KOPT-K1 (cell line): ENCODE results near the gene USHBP1.

Source experiments
- H3K27ac ChIP-seq: fragments of 200-600 bp; sonication (generic); 2 replicates; pipeline ENCODE4 v1.5.1; 2016; ENCODE audit warnings: antibody characterized with exemption, mild to moderate bottlenecking, low read depth, low read length; ENCODE audit not compliant: poor library complexity, severe bottlenecking
- H3K36me3 ChIP-seq: fragments of 200-600 bp; sonication (generic); 2 replicates; pipeline ENCODE4 v1.5.1; 2017; ENCODE audit warnings: antibody characterized with exemption, mild to moderate bottlenecking, low read length, moderate library complexity; ENCODE audit not compliant: insufficient read depth
- H3K9me3 ChIP-seq: fragments of 200-600 bp; sonication (generic); 2 replicates; pipeline ENCODE4 v1.5.1; 2017; ENCODE audit warnings: antibody characterized with exemption, low read length, mild to moderate bottlenecking; ENCODE audit not compliant: insufficient read depth, poor library complexity, severe bottlenecking

The USHBP1 gene

DNA sequence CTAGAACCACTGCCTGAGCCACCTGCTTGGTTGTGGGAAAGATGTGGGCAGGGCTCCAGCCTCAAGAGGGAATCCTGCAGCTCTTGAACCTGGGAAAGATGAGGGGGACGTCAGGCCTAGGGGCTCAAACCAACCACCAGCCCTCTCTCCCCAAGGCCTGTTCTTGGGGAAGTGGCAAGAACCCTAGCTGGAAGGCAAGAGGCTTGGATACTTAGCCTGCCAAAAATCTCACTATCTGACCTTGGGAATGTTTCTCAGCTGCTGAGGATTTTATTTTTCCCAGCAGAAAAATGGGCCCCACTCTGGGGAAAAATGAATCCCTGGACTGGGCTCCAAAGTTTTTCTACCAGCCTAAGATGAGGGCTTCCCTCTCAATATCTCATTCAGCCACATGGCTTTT, 4.6 kb downstream of the USHBP1 start:
- H3K9me3 ChIP-seq, result no peaks in the 10 kb centered on the region
- no peak overlapping the region for H3K27ac ChIP-seq
- H3K36me3 ChIP-seq, result no peaks in the 10 kb centered on the region

DNA sequence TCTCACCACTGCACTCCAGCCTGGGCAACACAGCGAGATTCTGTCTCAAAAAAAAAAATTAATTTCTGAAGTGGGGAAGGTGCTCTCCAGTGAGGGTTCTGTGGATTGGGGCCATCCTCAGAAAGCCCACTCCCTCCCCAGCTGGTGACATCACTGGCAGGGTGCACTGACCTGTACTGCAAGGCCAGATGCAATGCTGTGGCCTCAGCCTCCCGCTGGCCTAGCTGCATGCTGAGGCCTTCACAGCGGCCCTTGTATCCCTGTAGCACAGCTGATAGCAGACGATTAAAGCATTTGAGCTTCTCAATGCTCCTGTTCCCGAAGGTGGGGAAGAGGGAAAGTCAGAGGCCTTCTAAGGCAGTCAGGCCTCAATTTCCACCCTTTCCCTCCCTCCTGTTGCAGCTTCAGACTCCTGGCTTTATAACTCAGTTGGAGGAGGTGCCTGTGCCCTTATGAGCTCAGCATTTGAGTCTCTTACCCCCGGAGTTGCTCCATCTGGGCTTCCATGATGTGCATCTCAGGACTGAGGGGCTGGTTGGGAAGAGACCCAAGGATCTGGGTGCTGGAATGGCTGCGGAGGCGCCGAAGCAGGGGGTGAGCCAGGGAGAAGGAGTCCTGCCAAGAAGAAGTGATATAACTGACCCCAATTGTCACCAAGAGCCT, 5.3 kb downstream of the USHBP1 start:
- H3K9me3 ChIP-seq, result no peaks in the 10 kb centered on the region
- no peaks in the 10 kb centered on the region for H3K36me3 ChIP-seq
- H3K27ac ChIP-seq, result no peak overlapping the region

DNA sequence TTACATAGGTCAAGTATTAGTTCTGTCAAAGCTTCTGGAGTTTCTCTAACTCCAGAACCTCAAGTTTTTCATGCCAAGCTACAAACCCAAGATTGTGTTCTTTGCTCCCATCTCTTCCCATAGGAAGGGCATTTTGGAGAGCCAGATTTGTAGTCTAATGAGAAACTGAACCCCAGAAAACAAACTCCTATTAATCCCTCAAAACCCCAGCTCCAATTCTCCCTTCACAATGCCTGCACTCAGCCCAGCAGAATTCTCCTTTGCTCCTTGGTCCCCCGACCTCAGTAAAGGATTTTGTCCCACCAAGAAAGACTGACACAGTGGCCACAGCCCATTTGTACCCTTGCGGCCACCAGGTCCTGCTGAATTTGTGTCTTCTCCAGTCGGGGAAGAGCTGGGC, 8.4 kb downstream of the USHBP1 start:
- H3K9me3 ChIP-seq, result no peaks in the 10 kb centered on the region
- H3K36me3 ChIP-seq, result no peaks in the 10 kb centered on the region
- H3K27ac ChIP-seq, result no peak overlapping the region

DNA sequence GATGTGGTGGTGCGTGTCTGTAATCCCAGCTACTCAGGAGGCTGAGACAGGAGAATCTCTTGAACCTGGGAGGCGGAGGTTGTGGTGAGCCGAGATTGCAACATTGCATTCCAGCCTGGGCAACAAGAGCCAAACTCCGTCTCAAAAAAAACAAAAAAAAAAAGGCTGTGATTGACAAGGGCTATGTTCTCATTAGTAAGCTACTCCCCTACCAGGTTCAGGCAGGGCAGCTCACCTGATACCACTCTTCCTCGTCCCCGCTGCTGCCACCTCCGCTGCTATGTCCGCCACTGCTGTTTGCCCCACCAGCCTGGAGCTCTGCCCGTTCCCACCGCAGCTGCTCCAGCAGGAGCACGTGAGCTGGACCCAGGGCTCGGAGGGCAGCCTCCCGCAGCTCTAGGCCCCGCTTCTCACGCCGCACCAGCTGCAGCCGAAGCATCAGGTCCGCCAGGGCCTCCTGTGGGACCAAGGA, 9.4 kb downstream of the USHBP1 start:
- Histone ChIP-seq H3K36me3 (no peaks in the 10 kb centered on the region), H3K9me3 (no peaks in the 10 kb centered on the region), H3K27ac (no peak overlapping the region)

DNA sequence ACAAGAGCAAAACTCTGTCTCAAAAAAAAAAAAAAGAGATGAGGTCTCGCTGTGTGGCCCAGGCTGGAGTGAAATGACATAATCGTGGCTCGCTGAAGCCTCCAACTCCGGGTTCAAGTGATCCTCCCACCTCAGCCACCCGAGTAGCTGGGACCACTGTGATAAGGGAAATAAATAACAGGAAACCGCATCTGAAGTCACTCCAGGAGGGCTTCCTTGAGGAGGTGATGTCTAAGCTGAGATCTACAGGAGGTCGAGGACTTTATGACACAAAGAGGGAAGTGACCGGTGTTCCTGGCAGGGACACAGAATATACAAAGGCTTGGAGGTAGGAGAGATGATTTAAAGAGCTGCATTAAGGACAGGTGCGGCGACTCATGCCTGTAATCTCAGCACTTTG, 9.9 kb downstream of the USHBP1 start:
- Histone ChIP-seq H3K36me3 (no peaks in the 10 kb centered on the region), H3K27ac (no peak overlapping the region), H3K9me3 (no peaks in the 10 kb centered on the region)

DNA sequence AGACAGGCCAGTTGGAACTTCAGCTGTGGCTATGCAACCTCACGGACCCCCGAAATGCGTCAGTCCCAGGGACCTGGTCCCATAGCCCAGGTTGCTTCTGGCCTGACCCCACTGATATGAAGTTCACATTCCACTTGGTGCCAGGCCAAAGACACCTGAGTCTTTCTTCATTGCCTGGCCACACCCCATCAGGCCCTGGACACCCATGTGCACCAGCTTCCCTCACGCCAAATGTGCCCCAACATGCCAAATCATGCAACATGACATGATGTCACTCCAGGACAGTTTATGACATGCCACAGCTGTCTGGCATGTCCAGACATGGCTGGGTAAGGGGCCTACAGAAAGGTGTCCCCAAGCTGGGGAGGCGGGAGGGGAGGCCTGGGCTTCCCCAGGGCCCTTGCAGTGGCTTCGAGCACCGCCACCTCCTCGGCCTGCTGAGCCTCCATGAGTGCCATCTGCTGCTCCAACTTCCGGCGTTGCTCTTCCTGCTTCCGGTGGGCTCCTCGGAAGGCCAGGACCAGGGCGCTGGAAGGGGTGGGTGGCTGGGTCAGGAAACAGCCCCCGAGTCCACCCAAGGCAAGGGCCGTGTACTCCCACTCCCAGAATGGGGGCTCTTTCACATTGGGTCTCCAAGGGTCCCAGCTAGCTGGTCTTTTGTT, 14.5 kb downstream of the USHBP1 start:
- H3K9me3 ChIP-seq, result no peaks in the 10 kb centered on the region
- no peak overlapping the region for H3K27ac ChIP-seq
- no peaks in the 10 kb centered on the region for H3K36me3 ChIP-seq

DNA sequence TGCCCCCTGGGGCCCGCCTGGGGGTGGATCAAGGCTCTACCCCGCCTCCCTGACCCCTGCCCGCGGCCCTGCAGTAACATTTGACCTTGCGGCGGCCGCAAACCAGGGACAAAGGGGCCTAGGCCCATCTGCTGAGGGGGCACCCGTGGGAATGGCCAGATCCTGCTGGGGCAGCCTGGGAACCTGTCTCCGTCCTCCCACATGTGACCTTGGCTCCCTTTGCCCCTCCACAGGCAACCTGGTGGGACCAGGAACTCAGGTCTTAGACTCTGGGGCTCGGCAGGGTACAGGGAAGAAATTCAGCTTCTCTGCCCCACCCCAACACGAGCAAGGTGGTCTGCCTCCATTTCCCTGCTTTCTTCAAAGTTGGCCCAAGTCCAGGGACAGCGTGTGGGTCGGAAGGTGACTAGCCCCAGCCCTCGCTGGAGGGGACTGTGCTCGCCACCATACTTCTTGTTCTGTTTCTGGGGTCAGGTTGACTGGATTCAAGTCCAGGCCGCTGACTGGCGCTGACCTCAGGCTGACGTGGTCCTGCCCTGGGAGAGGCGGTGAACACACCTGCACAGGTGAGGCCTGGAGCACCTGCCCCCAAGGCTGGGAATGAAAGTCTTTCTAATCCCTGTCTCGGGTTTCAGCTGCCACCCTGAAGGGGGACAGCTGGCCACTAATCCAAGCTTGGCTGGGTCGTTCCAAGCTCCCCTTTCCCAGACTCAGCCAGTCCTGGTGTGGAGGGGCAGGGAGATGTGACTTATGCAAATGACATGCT, 16.4 kb downstream of the USHBP1 start:
- Histone ChIP-seq H3K36me3 (no peaks in the 10 kb centered on the region), H3K9me3 (no peaks in the 10 kb centered on the region), H3K27ac (no peak overlapping the region)

DNA sequence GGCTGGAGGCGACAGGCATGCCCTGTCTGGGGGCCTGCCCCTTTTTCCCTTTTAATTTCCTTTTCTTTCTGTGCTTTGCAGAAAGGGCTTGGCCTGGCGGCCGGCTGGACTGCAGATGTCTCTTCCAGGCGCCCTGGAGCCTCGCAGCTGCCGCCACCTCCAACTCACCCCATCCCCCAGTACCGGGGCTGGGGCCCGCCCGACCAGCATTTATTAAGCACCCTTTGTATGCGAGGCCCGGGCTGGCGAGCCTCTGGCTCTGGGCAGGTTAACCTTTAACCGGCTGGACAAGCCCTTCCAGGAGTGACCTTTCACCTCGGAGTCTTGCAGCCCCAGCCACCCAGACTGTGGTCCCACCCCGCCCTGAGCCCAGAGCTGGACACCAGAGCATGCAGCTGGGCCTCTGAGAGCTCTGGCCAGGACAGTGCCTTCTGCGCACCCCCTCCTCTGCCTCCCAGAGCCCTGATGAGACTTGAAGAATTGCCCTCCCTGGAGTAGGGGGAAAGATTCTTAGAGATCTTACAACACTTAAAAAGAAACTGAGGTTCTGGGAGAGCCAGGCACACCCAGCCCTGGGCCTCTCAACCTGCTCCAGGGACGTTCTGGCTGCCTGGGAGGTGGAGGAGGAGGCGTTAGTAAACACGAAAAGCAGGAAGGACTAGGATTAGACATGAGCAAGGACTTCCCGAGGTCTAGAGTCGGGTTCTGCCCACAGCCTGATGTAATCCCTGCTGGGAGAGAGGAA, 17.7 kb downstream of the USHBP1 start:
- Histone ChIP-seq H3K9me3 (no peaks in the 10 kb centered on the region), H3K36me3 (no peaks in the 10 kb centered on the region), H3K27ac (no peak overlapping the region)

DNA sequence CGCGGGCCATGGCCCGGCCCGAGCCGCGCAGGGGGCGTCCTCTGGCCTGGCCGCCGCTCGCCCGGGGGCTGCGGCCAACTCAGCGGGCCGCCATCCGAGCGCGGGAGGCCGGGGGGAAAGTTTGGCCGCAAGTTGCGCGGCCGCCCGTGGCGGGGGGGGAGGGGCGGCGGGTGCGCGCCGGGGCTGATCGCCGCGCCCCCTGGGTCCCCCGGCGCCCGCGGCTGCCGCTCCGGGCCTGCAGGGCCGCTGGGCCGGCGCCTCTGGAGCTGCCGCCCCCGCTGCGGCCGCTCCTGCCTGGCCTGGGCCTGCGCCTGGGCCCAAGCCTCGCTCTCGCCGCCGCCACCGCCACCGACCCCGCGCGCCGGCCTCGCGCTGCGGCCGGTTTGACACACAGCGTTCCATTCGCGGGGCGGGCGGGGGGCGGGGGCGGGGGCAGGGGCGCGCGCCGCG, 19.0 kb downstream of the USHBP1 start, which contains the start of gene NR2F6:
TSS of gene NR2F6 (minus strand) at position 385 of the 450 bp plus-strand sequence. CDS start 699 bp downstream, outside the sequence.
- H3K36me3 ChIP-seq, result no peaks in the 10 kb centered on the region
- H3K9me3 ChIP-seq, result no peaks in the 10 kb centered on the region
- H3K27ac ChIP-seq, result peak within 1 kb of the TSS; percentile 55

DNA sequence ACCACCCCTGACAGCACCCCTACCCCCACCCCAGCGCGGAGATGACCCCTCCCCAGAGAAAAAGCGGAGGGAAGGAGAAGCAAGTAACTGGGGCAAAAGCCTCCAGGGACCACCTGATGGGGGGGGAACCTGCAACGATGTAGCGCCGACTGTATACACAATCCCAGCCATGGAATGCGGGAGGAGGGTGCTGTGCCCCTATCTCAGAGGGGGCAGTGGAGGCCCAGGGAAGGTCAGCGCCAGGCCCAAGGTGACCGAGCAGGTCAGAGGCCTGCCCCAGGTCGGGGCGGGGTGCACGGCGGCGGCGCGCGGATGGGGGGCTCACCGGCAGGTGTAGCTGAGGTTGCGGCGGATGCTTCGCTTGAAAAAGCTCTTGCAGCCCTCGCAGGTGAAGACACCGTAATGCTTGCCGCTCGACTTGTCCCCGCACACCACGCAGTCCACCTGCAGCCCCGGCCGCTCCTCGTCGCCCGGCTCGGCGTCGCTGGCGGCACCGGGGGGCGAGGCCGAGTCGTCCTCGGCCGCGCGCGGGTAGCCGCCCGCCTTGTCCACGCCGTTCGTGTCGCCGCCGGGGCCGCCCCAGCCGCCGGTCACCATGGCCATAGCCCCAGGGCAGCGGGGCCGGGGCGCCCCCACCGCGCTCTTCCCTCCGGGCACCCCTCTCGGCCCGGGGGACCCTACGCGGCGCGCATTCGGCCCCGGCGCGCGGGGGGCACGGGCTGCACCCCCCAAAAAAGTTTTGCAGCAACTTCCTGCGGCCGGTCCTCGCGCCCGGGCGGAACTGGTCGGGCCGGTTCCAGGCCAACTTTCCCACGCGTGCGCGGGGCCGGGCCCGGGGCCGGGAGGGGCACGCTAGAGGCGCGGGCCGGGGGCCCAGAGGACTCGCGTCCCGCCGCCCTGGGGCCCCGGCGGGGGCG, 19.7 kb downstream of the USHBP1 start:
- Histone ChIP-seq H3K27ac (peak overlapping the region; percentile 28), H3K9me3 (no peaks in the 10 kb centered on the region), H3K36me3 (no peaks in the 10 kb centered on the region)

DNA sequence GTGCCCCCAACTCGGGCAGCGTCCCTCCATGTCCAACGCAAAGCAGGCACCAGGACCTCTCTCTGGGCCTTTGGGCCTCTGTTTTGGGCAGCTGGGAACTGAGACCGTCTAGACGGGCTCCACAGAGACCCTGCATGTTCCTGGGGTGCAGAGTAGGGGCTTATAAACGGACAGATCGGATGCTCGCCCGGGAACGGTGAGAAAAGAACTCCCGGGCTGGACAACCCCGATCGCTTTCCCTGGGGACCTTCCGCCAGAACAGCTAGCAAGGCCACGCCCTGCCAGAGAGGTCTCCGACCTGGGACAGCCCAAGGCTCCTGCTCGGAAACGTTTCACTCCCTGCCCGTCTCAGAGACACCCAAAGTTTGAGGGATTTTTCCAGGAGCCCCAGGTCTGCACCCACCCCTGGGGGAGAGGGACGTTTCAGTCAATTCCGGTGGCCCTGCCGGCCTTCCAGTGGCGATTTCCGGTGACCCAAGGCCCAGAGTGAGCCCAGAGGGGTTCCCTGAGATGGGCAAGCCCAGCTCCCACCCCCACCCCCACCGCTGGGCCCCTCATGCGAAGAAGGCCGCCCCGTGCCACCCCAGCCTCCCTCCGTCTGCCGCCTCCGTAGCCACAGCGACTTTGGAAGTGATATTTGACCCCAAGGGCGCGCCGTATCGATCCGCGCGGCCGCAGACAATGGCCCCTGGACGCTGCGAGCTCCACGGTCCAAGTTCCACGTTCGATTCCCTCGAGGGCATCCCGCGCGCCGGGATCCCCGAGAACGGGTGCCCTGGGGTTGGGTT, 20.5 kb downstream of the USHBP1 start:
- H3K9me3 ChIP-seq, result no peaks in the 10 kb centered on the region
- no peaks in the 10 kb centered on the region for H3K36me3 ChIP-seq
- no peak overlapping the region for H3K27ac ChIP-seq

DNA sequence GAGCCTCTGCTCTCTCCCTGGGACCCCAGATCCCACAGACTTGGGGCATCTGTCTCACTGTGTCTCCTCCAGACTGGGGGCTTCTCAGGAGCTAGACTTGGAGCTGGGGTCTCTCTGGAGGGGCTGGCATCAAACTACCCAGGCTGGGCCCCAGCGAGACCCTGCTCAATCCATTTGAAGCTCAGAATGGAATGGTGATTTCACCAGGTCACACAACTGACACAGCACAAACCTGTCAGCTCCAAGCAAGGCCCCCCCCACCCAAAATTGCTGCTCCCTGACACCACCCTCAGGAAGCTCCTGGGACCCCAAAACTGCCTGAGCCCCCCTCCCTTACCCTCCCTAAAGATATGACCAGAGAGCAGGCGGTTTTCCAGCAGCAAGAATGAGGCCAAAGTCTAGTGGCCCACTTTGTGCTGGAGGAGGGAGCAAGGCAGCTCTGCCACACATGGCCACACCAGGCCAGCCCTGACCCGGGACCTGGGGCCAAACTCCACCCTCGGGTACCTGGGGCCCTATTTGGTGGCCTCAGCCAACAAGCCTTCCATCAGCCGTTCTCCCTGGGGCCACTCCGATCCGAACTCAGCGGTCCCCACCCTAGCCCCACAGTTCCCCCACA, 21.2 kb downstream of the USHBP1 start:
- Histone ChIP-seq H3K27ac (no peak overlapping the region), H3K36me3 (no peaks in the 10 kb centered on the region)

More for the DNA sequence above, 21.2 kb downstream of the USHBP1 start:
- no peaks in the 10 kb centered on the region for H3K9me3 ChIP-seq
